Endometrial microvascular endothelial cells (primary cell): ENCODE data around the gene MARCHF10. TPM values are rescaled to one million over a fixed set of nuclear protein-coding genes. Genes with fewer than 3 reads are reported as not detected.

Experiments used
- in situ Hi-C: cut with HindIII; loops from 2 replicates; pipeline ENCODE4 v1.10.0; 2017; ENCODE audit warnings: low sequenced_read_pairs, low pct_unique_long_range_greater_than_20kb; ENCODE audit errors: inconsistent ontology term
- total RNA-seq: library from RNA; depleted of rRNA; stranded (reverse); fragments of >200 nt; gene quantifications from one replicate; pipeline ENCODE4 v1.2.3, GENCODE V29; 2015; ENCODE audit errors: inconsistent ontology term

MARCHF10 gene
- total RNA-seq, 1 donor from 2014 or later, result not detected

DNA sequence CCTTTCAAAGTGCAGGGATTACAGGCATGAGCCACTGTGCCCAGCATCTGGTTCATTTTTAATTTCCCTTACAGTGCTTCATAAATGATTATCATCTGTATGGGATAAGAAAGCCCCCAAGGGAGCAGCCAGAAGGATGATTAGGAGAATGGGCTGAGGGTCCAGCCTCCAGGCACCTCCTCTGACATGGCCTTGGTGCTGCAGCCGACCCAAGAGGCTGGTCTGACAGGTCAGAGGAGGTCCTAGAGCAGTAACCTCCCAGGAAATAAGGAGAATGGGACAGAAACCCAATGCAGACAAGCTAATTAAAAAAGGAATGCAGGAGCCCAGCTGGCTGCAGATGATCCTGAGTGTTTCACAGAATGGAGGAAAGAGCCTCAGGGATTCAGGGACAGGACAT is 151.7 kb downstream of the MARCHF10 start:
- in situ Hi-C loops, result no loop called here

DNA sequence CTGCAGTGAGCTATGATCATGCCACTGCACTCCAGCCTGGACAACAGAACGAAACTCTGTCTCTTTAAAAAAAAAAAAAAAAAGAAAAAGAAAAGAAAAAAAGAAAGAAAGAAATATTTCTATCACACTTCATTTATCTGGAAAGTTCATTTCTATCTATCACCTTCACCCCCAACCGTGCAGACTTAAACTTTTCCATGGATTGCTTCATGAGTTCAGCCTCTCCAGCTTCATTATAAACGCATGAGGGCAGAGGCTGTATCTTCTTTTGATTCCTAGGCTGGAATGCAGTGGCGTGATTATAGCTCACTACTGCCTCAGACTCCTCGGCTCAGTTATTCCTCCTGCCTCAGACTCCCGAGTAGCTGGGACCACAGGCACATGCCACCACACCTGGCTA is 152.5 kb downstream of the MARCHF10 start:
- in situ Hi-C loops, result no loop called here

GRCh38 chr17:62653826-62654761 is 154.0 kb downstream of the MARCHF10 start:
- in situ Hi-C loops, result no loop called here

- in situ Hi-C loops, result no loop called here
These were observed 154.9 kb downstream of the MARCHF10 start for GRCh38 chr17:62653002-62653825.

- in situ Hi-C loops, result no loop called here
These were observed 155.7 kb downstream of the MARCHF10 start for GRCh38 chr17:62652251-62653001.

Other genes starting within 250 kb of the MARCHF10 start
- 11.9 TPM for gene MRC2, start 180.6 kb downstream of the MARCHF10 start, total RNA-seq
- gene TANC2, start 157.9 kb upstream of the MARCHF10 start, total RNA-seq, result 3.2 TPM